NOMO-1 treated with dmso at 0.1 percent for 144 hours (cell line): Measurements from ENCODE around the gene VPS13A.

Experiments
- DNase-seq: peaks from one replicate; lab custom pipeline; 2025; ENCODE audit not compliant: unreplicated experiment; lab: John Stamatoyannopoulos, UW

VPS13A gene

GRCh38 chr9:77177143-77177893, at the start of gene VPS13A:
TSS of gene VPS13A (plus strand) at chr9:77177534. CDS start at chr9:77177705, 171 bp downstream.
- peak; percentile 68 for DNase-seq

GRCh38 chr9:77128125-77128789, 49.1 kb upstream of the VPS13A start:
- no peak for DNase-seq

GRCh38 chr9:77131399-77131798, 45.9 kb upstream of the VPS13A start:
- DNase-seq: no peak

- DNase-seq: no peak
These were observed 44.3 kb upstream of the VPS13A start for GRCh38 chr9:77133011-77133410.

- DNase-seq: no peak
These were observed 35.0 kb upstream of the VPS13A start for GRCh38 chr9:77142366-77142765.

GRCh38 chr9:77149879-77150278, 27.5 kb upstream of the VPS13A start:
- no peak for DNase-seq

GRCh38 chr9:77152289-77152688, 25.0 kb upstream of the VPS13A start:
- no peak for DNase-seq

- DNase-seq: no peak
These were observed 20.5 kb upstream of the VPS13A start for GRCh38 chr9:77156646-77157371.

GRCh38 chr9:77158772-77159513, 18.4 kb upstream of the VPS13A start:
- DNase-seq: no peak

GRCh38 chr9:77161191-77161590, 16.1 kb upstream of the VPS13A start:
- no peak for DNase-seq

GRCh38 chr9:77161966-77162365, 15.4 kb upstream of the VPS13A start:
- no peak for DNase-seq

- DNase-seq: no peak
These were observed 15.0 kb upstream of the VPS13A start for GRCh38 chr9:77162366-77162765.

- no peak for DNase-seq
These were observed 13.4 kb upstream of the VPS13A start for GRCh38 chr9:77163884-77164283.

- no peak for DNase-seq
These were observed 11.1 kb upstream of the VPS13A start for GRCh38 chr9:77166193-77166592.

GRCh38 chr9:77170991-77171699, 6.2 kb upstream of the VPS13A start:
- no peak for DNase-seq

GRCh38 chr9:77175151-77175550, 2.2 kb upstream of the VPS13A start:
- DNase-seq: no peak

GRCh38 chr9:77176106-77176505, 1.2 kb upstream of the VPS13A start:
- DNase-seq: no peak

GRCh38 chr9:77176686-77177142, 620 bp upstream of the VPS13A start:
- no peak for DNase-seq

GRCh38 chr9:77177894-77178794, 810 bp downstream of the VPS13A start:
- no peak for DNase-seq
